CD4-positive, alpha-beta memory T cell (primary cell): Measurements from ENCODE around the gene GDAP2. TPM values are rescaled to one million over a fixed set of nuclear protein-coding genes. Genes with fewer than 3 reads are reported as not detected.

Experiments
- CTCF ChIA-PET: fragments of 350-600 bp; sonication (Branson Sonifier 250); formaldehyde crosslinking; loops from one replicate; lab custom pipeline; 2021; ENCODE audit warnings: inconsistent platforms; ENCODE audit not compliant: partially characterized antibody; lab: Charles Lee
- POLR2A ChIA-PET: fragments of 350-600 bp; sonication (Branson Sonifier 250); formaldehyde crosslinking; loops from one replicate; lab custom pipeline; 2021; ENCODE audit not compliant: partially characterized antibody; lab: Charles Lee
- DNase-seq, 5 donors: peaks; one replicate each; pipeline versions ENCODE4 v3.0.0 to v3.0.0-alpha.2; 2020 to 2022; ENCODE audit warnings: mixed read lengths in 1 of 5
- H3K27ac ChIP-seq: one replicate; pipeline ENCODE4 v1.7.0; 2013; ENCODE audit warnings: low read depth, low read length
- H3K27me3 ChIP-seq: 2 replicates; pipeline ENCODE4 v1.7.0; 2013; ENCODE audit warnings: mild to moderate bottlenecking, low read length, moderate library complexity; ENCODE audit not compliant: insufficient read depth
- H3K36me3 ChIP-seq: 2 replicates; pipeline ENCODE4 v1.7.0; 2013; ENCODE audit warnings: mild to moderate bottlenecking, low read length, moderate library complexity; ENCODE audit not compliant: insufficient read depth
- H3K4me1 ChIP-seq: 2 replicates; pipeline ENCODE4 v1.7.0; 2013; ENCODE audit warnings: mild to moderate bottlenecking, low read length, moderate library complexity; ENCODE audit not compliant: insufficient read depth
- H3K4me3 ChIP-seq, 2 donors: one replicate each; pipeline ENCODE4 v1.7.0; 2013; ENCODE audit warnings: low read length in 2 of 2, mild to moderate bottlenecking in 1 of 2
- H3K9me3 ChIP-seq, 2 donors: one replicate each; pipeline ENCODE4 v1.7.0; 2013; ENCODE audit warnings: low read length in 2 of 2, control low read depth in 1 of 2; ENCODE audit not compliant: control insufficient read depth in 1 of 2
- H3K27ac Mint-ChIP-seq, 7 donors: one replicate each; pipeline ENCODE4 v1.8.0; 2020 to 2021; ENCODE audit warnings: mixed read lengths in 7 of 7, mild to moderate bottlenecking in 6 of 7, inconsistent platforms in 3 of 7, moderate library complexity in 3 of 7
- H3K27me3 Mint-ChIP-seq, 2 donors: one replicate each; pipeline ENCODE4 v1.8.0; 2020 to 2021; ENCODE audit warnings: mixed read lengths in 2 of 2
- H3K36me3 Mint-ChIP-seq, 2 donors: one replicate each; pipeline ENCODE4 v1.8.0; 2020 to 2021; ENCODE audit warnings: mixed read lengths in 2 of 2, inconsistent platforms in 1 of 2, mild to moderate bottlenecking in 1 of 2
- H3K4me1 Mint-ChIP-seq, 4 donors: one replicate each; pipeline ENCODE4 v1.8.0; 2020 to 2021; ENCODE audit warnings: mixed read lengths in 4 of 4, mild to moderate bottlenecking in 1 of 4
- H3K4me3 Mint-ChIP-seq, 8 donors: one replicate each; pipeline ENCODE4 v1.8.0; 2020 to 2021; ENCODE audit warnings: mixed read lengths in 8 of 8, mild to moderate bottlenecking in 7 of 8, moderate library complexity in 6 of 8, inconsistent platforms in 3 of 8
- H3K9me3 Mint-ChIP-seq, 8 donors: one replicate each; pipeline ENCODE4 v1.8.0; 2020 to 2021; ENCODE audit warnings: mixed read lengths in 8 of 8, mild to moderate bottlenecking in 5 of 8, inconsistent platforms in 3 of 8, moderate library complexity in 1 of 8
- intact Hi-C: fragments of 100-400 bp; cut with micrococcal nuclease; formaldehyde crosslinking; loops from one replicate; pipeline ENCODE4 v1.15.1; 2023
- polyA plus RNA-seq, 2 donors: library from polyadenylated mRNA; unstranded; fragments of 300-500 nt; fragmentation: Illumina TruSeq; gene quantifications; one replicate each; pipeline ENCODE4 v1.2.3, GENCODE V29; 2021
- total RNA-seq, 2 experiments: library from RNA; stranded (reverse); gene quantifications; one replicate each; pipeline ENCODE4 v1.2.3, GENCODE V29; 2021

The GDAP2 gene
- total and polyA plus RNA-seq, 4 experiments from 2014 or later: 5.6 to 29.5 (median 20.1) TPM

GRCh38 chr1:117890452-117890851, 39.0 kb downstream of the GDAP2 start:
- Mint-ChIP-seq H3K4me3 (no peak overlapping the region), H3K4me1 (peaks cover 0 to 2% (median under 1%) of the 10 kb centered on the region in 4 donors), H3K27ac (no peak overlapping the region), H3K27me3 (no peaks in the 10 kb centered on the region), H3K36me3 (peaks cover 36 to 40% of the 10 kb centered on the region in 2 donors), H3K9me3 (no peaks in the 10 kb centered on the region)
- ChIA-PET CTCF (no interaction called here), POLR2A (no interaction called here)
- no peak for DNase-seq
- intact Hi-C loops: no loop called here
- Histone ChIP-seq H3K27me3 (no peaks in the 10 kb centered on the region), H3K4me3 (no peak overlapping the region), H3K27ac (no peak overlapping the region), H3K9me3 (no peaks in the 10 kb centered on the region), H3K4me1 (no peaks in the 10 kb centered on the region), H3K36me3 (peaks cover 11% of the 10 kb centered on the region)

GRCh38 chr1:117886101-117886795, 43.2 kb downstream of the GDAP2 start:
- Histone ChIP-seq H3K27me3 (no peaks in the 10 kb centered on the region), H3K9me3 (no peaks in the 10 kb centered on the region), H3K4me1 (no peaks in the 10 kb centered on the region), H3K27ac (no peak overlapping the region), H3K4me3 (no peak overlapping the region), H3K36me3 (peaks cover 9% of the 10 kb centered on the region)
- POLR2A ChIA-PET: no interaction called here
- no peak for DNase-seq
- Mint-ChIP-seq H3K9me3 (no peaks in the 10 kb centered on the region), H3K27ac (no peak overlapping the region), H3K27me3 (no peaks in the 10 kb centered on the region), H3K4me3 (no peak overlapping the region), H3K36me3 (peaks cover 45 to 51% of the 10 kb centered on the region in 2 donors), H3K4me1 (peaks cover 0 to 2% (median 0%) of the 10 kb centered on the region in 4 donors)
- intact Hi-C loops: no loop called here
- CTCF ChIA-PET: interaction anchor here (1.0 kb wide), 1 partner anchor 9 kb away, joined by 6 read pairs; no protein-coding TSS in a partner anchor

GRCh38 chr1:117883616-117884015, 45.8 kb downstream of the GDAP2 start:
- no peaks in the 10 kb centered on the region for H3K4me1 ChIP-seq
- intact Hi-C loops: no loop called here
- CTCF ChIA-PET: interaction anchor here (4.4 kb wide), 1 partner anchor 12 kb away, joined by 34 read pairs; no protein-coding TSS in a partner anchor
- H3K9me3 ChIP-seq: no peaks in the 10 kb centered on the region
- peaks cover 35 to 39% of the 10 kb centered on the region in 2 donors for H3K36me3 Mint-ChIP-seq
- H3K27ac ChIP-seq: no peak overlapping the region
- no peak for DNase-seq
- H3K27ac Mint-ChIP-seq: no peak overlapping the region
- peaks cover 0 to 2% (median 0%) of the 10 kb centered on the region in 4 donors for H3K4me1 Mint-ChIP-seq
- no peak overlapping the region for H3K4me3 Mint-ChIP-seq
- peaks cover 18% of the 10 kb centered on the region for H3K36me3 ChIP-seq
- H3K9me3 Mint-ChIP-seq: no peaks in the 10 kb centered on the region
- no peaks in the 10 kb centered on the region for H3K27me3 Mint-ChIP-seq
- H3K4me3 ChIP-seq: no peak overlapping the region
- POLR2A ChIA-PET: no interaction called here
- H3K27me3 ChIP-seq: no peaks in the 10 kb centered on the region

- POLR2A ChIA-PET: no interaction called here
- Mint-ChIP-seq H3K9me3 (peaks cover 0 to 13% (median 7%) of the 10 kb centered on the region in 8 donors), H3K27me3 (no peaks in the 10 kb centered on the region), H3K36me3 (peaks cover 54% of the 10 kb centered on the region in 2 donors), H3K4me1 (no peaks in the 10 kb centered on the region), H3K4me3 (no peak overlapping the region), H3K27ac (no peak overlapping the region)
- intact Hi-C loops: no loop called here
- Histone ChIP-seq H3K9me3 (no peaks in the 10 kb centered on the region), H3K4me1 (no peaks in the 10 kb centered on the region), H3K27me3 (no peaks in the 10 kb centered on the region), H3K36me3 (peaks cover 47% of the 10 kb centered on the region), H3K4me3 (no peak overlapping the region), H3K27ac (no peak overlapping the region)
- DNase-seq: no peak
- CTCF ChIA-PET: no interaction called here
Observed at GRCh38 chr1:117879284-117879683, 50.1 kb downstream of the GDAP2 start.

GRCh38 chr1:117877823-117878222, 51.6 kb downstream of the GDAP2 start:
- peaks cover 0 to 22% (median 14%) of the 10 kb centered on the region in 8 donors for H3K9me3 Mint-ChIP-seq
- no peak overlapping the region for H3K4me3 Mint-ChIP-seq
- DNase-seq: no peak
- H3K27ac Mint-ChIP-seq: no peak overlapping the region
- H3K36me3 Mint-ChIP-seq: peaks cover 54 to 57% of the 10 kb centered on the region in 2 donors
- H3K9me3 ChIP-seq: no peaks in the 10 kb centered on the region
- ChIA-PET POLR2A (no interaction called here), CTCF (interaction anchor here (1.3 to 3.3 kb wide), 2 partner anchors 17 to 18 kb away, joined by 3 to 20 read pairs; no protein-coding TSS in a partner anchor)
- no peak overlapping the region for H3K4me3 ChIP-seq
- H3K27me3 Mint-ChIP-seq: no peaks in the 10 kb centered on the region
- H3K27ac ChIP-seq: no peak overlapping the region
- intact Hi-C loops: no loop called here
- H3K4me1 ChIP-seq: no peaks in the 10 kb centered on the region
- peaks cover 0 to 2% (median 0%) of the 10 kb centered on the region in 4 donors for H3K4me1 Mint-ChIP-seq
- peaks cover 47% of the 10 kb centered on the region for H3K36me3 ChIP-seq
- no peaks in the 10 kb centered on the region for H3K27me3 ChIP-seq

GRCh38 chr1:117871013-117871412, 58.4 kb downstream of the GDAP2 start:
- Histone ChIP-seq H3K4me3 (no peak overlapping the region), H3K4me1 (no peaks in the 10 kb centered on the region), H3K27ac (no peak overlapping the region), H3K27me3 (no peaks in the 10 kb centered on the region), H3K36me3 (peaks cover 33% of the 10 kb centered on the region), H3K9me3 (no peaks in the 10 kb centered on the region)
- peaks cover 81 to 94% of the 10 kb centered on the region in 2 donors for H3K36me3 Mint-ChIP-seq
- ChIA-PET POLR2A (no interaction called here), CTCF (interaction anchor here (0.7 to 1.2 kb wide), 2 partner anchors 24 to 67 kb away, joined by 3 to 4 read pairs; no protein-coding TSS in a partner anchor)
- peaks cover 0 to 2% (median 0%) of the 10 kb centered on the region in 4 donors for H3K4me1 Mint-ChIP-seq
- no peak overlapping the region for H3K27ac Mint-ChIP-seq
- no peak overlapping the region for H3K4me3 Mint-ChIP-seq
- DNase-seq: no peak
- H3K9me3 Mint-ChIP-seq: peaks cover 0 to 19% (median 15%) of the 10 kb centered on the region in 8 donors
- H3K27me3 Mint-ChIP-seq: no peaks in the 10 kb centered on the region
- intact Hi-C loops: no loop called here

- Mint-ChIP-seq H3K36me3 (peaks cover 36 to 37% of the 10 kb centered on the region in 2 donors), H3K27me3 (no peaks in the 10 kb centered on the region), H3K4me3 (no peak overlapping the region), H3K4me1 (no peaks in the 10 kb centered on the region), H3K27ac (no peak overlapping the region), H3K9me3 (peaks cover 0 to 6% (median 0%) of the 10 kb centered on the region in 8 donors)
- no peak for DNase-seq
- Histone ChIP-seq H3K27ac (no peak overlapping the region), H3K27me3 (no peaks in the 10 kb centered on the region), H3K36me3 (peaks cover 6% of the 10 kb centered on the region), H3K4me3 (no peak overlapping the region), H3K9me3 (no peaks in the 10 kb centered on the region), H3K4me1 (no peaks in the 10 kb centered on the region)
- ChIA-PET POLR2A (no interaction called here), CTCF (interaction anchor here (1.0 kb wide), 1 partner anchor 10 kb away, joined by 3 read pairs; no protein-coding TSS in a partner anchor)
- intact Hi-C loops: no loop called here
Observed at GRCh38 chr1:117861694-117862093, 67.7 kb downstream of the GDAP2 start.
